Loucy (cell line): Measurements from ENCODE around the gene LRRFIP1.

Experiments
- H2AFZ ChIP-seq: fragments of 200-600 bp; sonication (generic); 2 replicates; pipeline ENCODE4 v1.6.0; 2016; ENCODE audit warnings: antibody characterized with exemption, mild to moderate bottlenecking, low read length, moderate library complexity
- H3F3A ChIP-seq: fragments of 200-600 bp; 2 replicates; pipeline ENCODE4 v1.6.0; 2016; ENCODE audit warnings: antibody characterized with exemption, low read depth, mild to moderate bottlenecking
- H3K27me3 ChIP-seq: fragments of 200-600 bp; sonication (generic); 2 replicates; pipeline ENCODE4 v1.6.1; 2014; ENCODE audit warnings: low read length, mild to moderate bottlenecking; ENCODE audit not compliant: insufficient read depth, poor library complexity, severe bottlenecking
- H3K36me3 ChIP-seq: fragments of 200-600 bp; sonication (generic); 2 replicates; pipeline ENCODE4 v1.6.1; 2016; ENCODE audit warnings: low read length; ENCODE audit not compliant: insufficient read depth
- H3K4me1 ChIP-seq: fragments of 200-600 bp; sonication (generic); 2 replicates; pipeline ENCODE4 v1.5.1; 2014; ENCODE audit warnings: low read length, mild to moderate bottlenecking; ENCODE audit not compliant: insufficient read depth, poor library complexity, severe bottlenecking
- H3K4me2 ChIP-seq: fragments of 200-600 bp; sonication (generic); 2 replicates; pipeline ENCODE4 v1.6.0; 2014; ENCODE audit warnings: antibody characterized with exemption, low read length, low read depth, mild to moderate bottlenecking; ENCODE audit not compliant: poor library complexity, severe bottlenecking
- H3K4me3 ChIP-seq: fragments of 200-600 bp; sonication (generic); 2 replicates; pipeline ENCODE4 v1.5.1; 2014; ENCODE audit warnings: low read length, mild to moderate bottlenecking, mixed read lengths; ENCODE audit not compliant: poor library complexity, severe bottlenecking
- H3K79me2 ChIP-seq: fragments of 200-600 bp; sonication (generic); 2 replicates; pipeline ENCODE4 v1.6.1; 2014; ENCODE audit warnings: low read length; ENCODE audit not compliant: insufficient read depth
- H3K9ac ChIP-seq: fragments of 200-600 bp; sonication (generic); 2 replicates; pipeline ENCODE4 v1.6.0; 2014; ENCODE audit warnings: mild to moderate bottlenecking, low read depth, low read length, moderate library complexity; ENCODE audit not compliant: poor library complexity, severe bottlenecking
- H3K9me2 ChIP-seq: fragments of 200-600 bp; sonication (generic); replicated peaks from 2 replicates; pipeline ENCODE4 v1.6.1; 2016; ENCODE audit warnings: low read depth, low read length, mixed read lengths
- H3K9me3 ChIP-seq: fragments of 200-600 bp; sonication (generic); 2 replicates; pipeline ENCODE4 v1.6.1; 2014; ENCODE audit warnings: mild to moderate bottlenecking, antibody characterized with exemption, low read length, low read depth; ENCODE audit not compliant: insufficient read depth
- H4K20me1 ChIP-seq: fragments of 200-600 bp; sonication (generic); 2 replicates; pipeline ENCODE4 v1.6.0; 2014; ENCODE audit warnings: antibody characterized with exemption, low read length, mild to moderate bottlenecking; ENCODE audit not compliant: insufficient read depth, poor library complexity, severe bottlenecking
- CTCF ChIP-seq: fragments of 200-600 bp; sonication (generic); conservative IDR thresholded peaks from 2 replicates; pipeline ENCODE4 v1.5.1; 2014; ENCODE audit warnings: mild to moderate bottlenecking, antibody characterized with exemption, low read length
- EZH2phosphoT487 ChIP-seq: fragments of 200-600 bp; IDR thresholded peaks from 2 replicates; pipeline ENCODE4 v1.6.1; 2018; ENCODE audit warnings: antibody characterized with exemption, mild to moderate bottlenecking, moderate library complexity, borderline replicate concordance

Gene LRRFIP1

GRCh38 chr2:237701859-237702390, 74.5 kb downstream of the LRRFIP1 start:
- Histone ChIP-seq H3K9me2 (no peaks in the 10 kb centered on the region), H3K36me3 (no peaks in the 10 kb centered on the region; the same call in 1 of the 2 replicates), H2AFZ (no peak overlapping the region), H3K4me1 (peaks cover 69% of the 10 kb centered on the region), H3K9me3 (no peaks in the 10 kb centered on the region), H3K4me2 (peak overlapping the region; percentile 62), H3K4me3 (peak overlapping the region; percentile 37), H4K20me1 (peaks cover 96% of the 10 kb centered on the region), H3K27me3 (no peaks in the 10 kb centered on the region), H3K79me2 (peaks cover 100% of the 10 kb centered on the region), H3K9ac (peak overlapping the region; percentile 25), H3F3A (no peaks in the 10 kb centered on the region)
- TF ChIP-seq EZH2phosphoT487 (no peak), CTCF (no peak)

GRCh38 chr2:237702441-237703391, 75.3 kb downstream of the LRRFIP1 start:
- H3K9ac ChIP-seq = peak overlapping the region; percentile 25
- no peak for TF ChIP-seq CTCF
- no peak for TF ChIP-seq EZH2phosphoT487
- H3K9me2 ChIP-seq = no peaks in the 10 kb centered on the region
- no peak overlapping the region for H2AFZ ChIP-seq
- no peaks in the 10 kb centered on the region for H3K9me3 ChIP-seq
- H3K79me2 ChIP-seq = peaks cover 100% of the 10 kb centered on the region
- no peaks in the 10 kb centered on the region for H3F3A ChIP-seq
- H3K36me3 ChIP-seq = peaks cover 3% of the 10 kb centered on the region; the same call in 1 of the 2 replicates
- peak overlapping the region; percentile 37 for H3K4me3 ChIP-seq
- peaks cover 63% of the 10 kb centered on the region for H3K4me1 ChIP-seq
- peak overlapping the region; percentile 62 for H3K4me2 ChIP-seq
- H4K20me1 ChIP-seq = peaks cover 96% of the 10 kb centered on the region
- no peaks in the 10 kb centered on the region for H3K27me3 ChIP-seq

- Histone ChIP-seq H3K4me2 (no peak overlapping the region), H4K20me1 (peaks cover 96% of the 10 kb centered on the region), H3K4me3 (no peak overlapping the region), H3K9ac (no peak overlapping the region), H3K27me3 (no peaks in the 10 kb centered on the region), H3K9me3 (no peaks in the 10 kb centered on the region), H3K36me3 (peaks cover 22% of the 10 kb centered on the region; the same call in 1 of the 2 replicates), H2AFZ (no peak overlapping the region), H3K79me2 (peaks cover 100% of the 10 kb centered on the region), H3K9me2 (no peaks in the 10 kb centered on the region), H3K4me1 (peaks cover 47% of the 10 kb centered on the region), H3F3A (no peaks in the 10 kb centered on the region)
- TF ChIP-seq CTCF = no peak
- TF ChIP-seq EZH2phosphoT487 = no peak
Observed at GRCh38 chr2:237704501-237705434, 77.4 kb downstream of the LRRFIP1 start.
